Effector memory CD8-positive, alpha-beta T cell (primary cell): ENCODE results near the gene SPATA20.
A peak's percentile ranks its signal among the peaks of the same experiment; 100 is the strongest.

Experiments
- ATAC-seq: fragments of 150-1000 bp; cut with Tn5 transposase; replicated peaks from 2 replicates; pipeline ENCODE4 v1.10.0; 2021; ENCODE audit warnings: mild to moderate bottlenecking, moderate library complexity
- DNase-seq, 3 experiments: peaks; one replicate each; pipeline ENCODE4 v3.0.0; 2021
- H3K27ac Mint-ChIP-seq, 2 donors: one replicate each; pipeline ENCODE4 v1.8.0; 2022; ENCODE audit warnings: mild to moderate bottlenecking in 2 of 2, mixed read lengths in 2 of 2, moderate library complexity in 2 of 2
- H3K27me3 Mint-ChIP-seq, 2 donors: one replicate each; pipeline ENCODE4 v1.8.0; 2022; ENCODE audit warnings: mixed read lengths in 2 of 2
- H3K36me3 Mint-ChIP-seq: one replicate; pipeline ENCODE4 v1.8.0; 2022; ENCODE audit warnings: mild to moderate bottlenecking, moderate library complexity, mixed read lengths; ENCODE audit not compliant: insufficient read depth
- H3K4me1 Mint-ChIP-seq, 2 donors: one replicate each; pipeline ENCODE4 v1.8.0; 2022; ENCODE audit warnings: low read depth in 2 of 2, mixed read lengths in 2 of 2
- H3K4me3 Mint-ChIP-seq, 2 donors: one replicate each; pipeline ENCODE4 v1.8.0; 2022; ENCODE audit warnings: mild to moderate bottlenecking in 2 of 2, mixed read lengths in 2 of 2, moderate library complexity in 2 of 2
- H3K9me3 Mint-ChIP-seq, 2 donors: one replicate each; pipeline ENCODE4 v1.8.0; 2022; ENCODE audit warnings: mixed read lengths in 2 of 2
- total RNA-seq, 9 experiments: gene quantifications; one replicate each; lab custom pipeline; 2026; lab: John Stamatoyannopoulos, UW

Gene SPATA20
- 4.5 to 39.7 (median 17.0) reads per million in 9 experiments for total RNA-seq

DNA sequence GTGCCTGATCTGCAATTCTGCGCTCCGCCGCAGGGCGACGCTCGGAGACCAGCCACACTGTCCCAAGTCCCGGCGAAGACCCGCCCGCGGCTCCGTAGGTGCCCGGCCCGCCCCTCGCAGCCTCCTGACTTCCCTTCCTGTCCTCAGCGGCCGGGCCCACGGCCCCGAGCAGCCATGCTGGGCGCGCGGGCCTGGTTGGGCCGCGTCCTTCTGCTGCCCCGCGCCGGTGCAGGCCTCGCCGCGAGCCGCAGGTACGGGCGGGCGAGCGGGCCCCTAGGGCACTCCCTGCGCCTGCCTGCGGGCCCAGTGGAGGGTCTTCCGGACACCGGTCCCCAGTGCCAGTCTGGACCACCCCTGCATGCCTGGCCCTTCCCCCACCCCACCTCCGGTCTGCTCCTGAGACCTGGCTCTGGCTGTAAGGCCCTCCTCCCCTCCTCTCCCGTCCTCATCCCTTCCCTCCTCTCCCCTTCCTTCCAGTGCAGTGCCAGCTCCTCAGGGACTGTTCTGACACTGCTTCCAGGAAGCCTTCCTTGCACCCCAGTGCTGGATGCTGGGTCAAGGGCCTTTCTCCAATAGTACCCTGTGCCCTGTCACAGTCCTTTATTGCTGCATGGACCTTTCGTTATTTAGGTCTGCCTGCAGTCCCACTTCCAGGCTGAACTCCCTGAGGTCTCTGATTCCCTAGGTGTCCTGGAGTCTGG lies at the start of gene SPATA20:
Gene SPATA20 (plus strand): TSS at position 140 of the 701 bp plus-strand sequence. CDS start 35 bp downstream, at position 175.
- Mint-ChIP-seq H3K27me3 (peaks cover 7 to 15% of the 10 kb centered on the region in 2 donors), H3K4me3 (peak within 1 kb of the TSS; percentile 77 to 78), H3K4me1 (peaks cover 13 to 16% of the 10 kb centered on the region in 2 donors), H3K9me3 (no peaks in the 10 kb centered on the region), H3K27ac (peak within 1 kb of the TSS; percentile 46 to 88), H3K36me3 (peaks cover 7% of the 10 kb centered on the region)
- DNase-seq = peak; percentile 82 to 87 (median 84)
- ATAC-seq = peak; percentile 84

DNA sequence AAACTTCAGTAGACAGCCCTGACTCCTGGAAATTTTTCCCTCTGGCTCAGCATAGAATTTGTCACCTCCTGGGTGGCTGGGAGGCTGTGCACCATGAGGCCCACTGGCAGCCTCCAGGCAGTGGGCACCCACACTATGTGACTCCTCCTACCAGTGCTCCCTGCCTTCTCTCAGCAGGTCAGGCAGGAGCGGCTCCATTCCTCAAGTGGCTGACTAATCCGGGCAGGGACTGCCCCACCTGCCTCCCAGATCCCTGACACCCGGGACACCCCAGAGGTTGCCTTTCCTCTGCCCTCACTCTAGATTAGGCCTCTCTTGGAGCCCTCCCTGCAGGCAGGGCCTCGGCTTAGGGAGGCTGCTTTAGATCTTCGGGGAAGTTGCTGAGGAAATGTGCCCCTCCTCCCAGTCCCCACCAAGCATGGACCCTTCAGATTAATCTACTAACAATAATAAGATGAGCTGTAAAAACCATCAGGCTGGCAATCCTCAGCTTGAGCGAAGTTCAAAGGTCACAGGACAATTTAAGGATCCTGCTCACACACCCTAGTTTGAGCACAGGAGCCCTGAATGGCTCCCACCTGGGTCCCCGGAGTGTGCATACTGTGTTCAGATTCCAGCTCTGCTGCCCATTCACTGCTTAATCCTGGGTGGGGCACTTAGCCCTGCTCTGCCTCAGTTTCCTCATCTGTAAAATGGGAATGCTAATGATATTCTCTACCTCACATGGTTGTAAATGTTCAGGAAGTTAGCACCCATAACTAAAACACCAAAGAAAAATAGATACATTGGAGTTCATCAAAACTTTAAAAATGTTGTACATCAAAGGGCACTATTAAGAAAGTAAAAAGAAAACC lies 48.7 kb upstream of the SPATA20 start:
- Mint-ChIP-seq H3K9me3 (no peaks in the 10 kb centered on the region), H3K27me3 (peaks cover 0 to 5% of the 10 kb centered on the region in 2 donors), H3K4me3 (no peak overlapping the region), H3K4me1 (no peaks in the 10 kb centered on the region), H3K27ac (no peak overlapping the region), H3K36me3 (peaks cover 3% of the 10 kb centered on the region)
- DNase-seq (no peak), ATAC-seq (no peak)

DNA sequence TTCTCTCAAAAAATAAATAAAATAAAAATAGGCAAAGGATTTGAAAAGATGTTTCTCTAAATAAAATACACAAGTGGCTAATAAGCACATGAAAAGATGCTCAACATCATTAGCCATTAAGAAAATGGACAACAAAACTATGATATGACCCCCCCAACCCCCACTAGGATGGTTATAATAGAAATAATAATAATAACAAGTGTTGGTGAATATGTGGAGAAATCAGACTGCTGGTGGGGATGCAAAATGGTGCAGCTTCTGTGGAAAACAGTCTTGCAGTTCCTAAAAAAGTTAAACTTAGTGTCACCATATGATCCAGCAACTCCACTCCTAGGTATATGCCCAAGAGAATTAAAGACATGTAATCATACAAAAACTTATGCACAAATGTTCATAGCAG lies 47.7 kb upstream of the SPATA20 start:
- no peak for ATAC-seq
- no peaks in the 10 kb centered on the region for H3K9me3 Mint-ChIP-seq
- DNase-seq = no peak

DNA sequence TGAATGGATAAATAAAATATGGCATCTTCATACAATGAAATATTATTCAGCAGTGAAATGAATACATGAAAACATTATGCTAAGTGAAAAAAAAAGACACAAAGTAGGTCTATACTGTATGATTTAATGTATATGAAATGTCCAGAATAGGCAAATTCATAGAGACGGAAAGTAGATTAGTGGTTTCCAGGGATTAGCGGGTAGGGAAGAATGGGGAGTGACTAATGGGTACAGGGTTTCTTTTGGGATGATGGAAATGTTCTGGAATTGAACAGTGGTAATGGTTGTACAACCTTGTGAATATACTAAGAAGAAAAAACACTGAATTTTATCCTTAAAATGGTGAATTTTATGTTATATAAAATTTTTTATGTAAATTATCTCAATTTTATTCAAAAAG lies 47.3 kb upstream of the SPATA20 start:
- Mint-ChIP-seq H3K27ac (no peak overlapping the region), H3K4me1 (peaks cover 0 to 4% of the 10 kb centered on the region in 2 donors), H3K27me3 (peaks cover 0 to 5% of the 10 kb centered on the region in 2 donors), H3K4me3 (no peak overlapping the region), H3K36me3 (peaks cover 3% of the 10 kb centered on the region), H3K9me3 (no peaks in the 10 kb centered on the region)
- no peak for DNase-seq
- ATAC-seq = no peak

More for the DNA sequence above, 47.7 kb upstream of the SPATA20 start:
- Mint-ChIP-seq H3K4me1 (peaks cover 0 to 4% of the 10 kb centered on the region in 2 donors), H3K27ac (no peak overlapping the region), H3K36me3 (peaks cover 3% of the 10 kb centered on the region), H3K4me3 (no peak overlapping the region), H3K27me3 (peaks cover 0 to 5% of the 10 kb centered on the region in 2 donors)

DNA sequence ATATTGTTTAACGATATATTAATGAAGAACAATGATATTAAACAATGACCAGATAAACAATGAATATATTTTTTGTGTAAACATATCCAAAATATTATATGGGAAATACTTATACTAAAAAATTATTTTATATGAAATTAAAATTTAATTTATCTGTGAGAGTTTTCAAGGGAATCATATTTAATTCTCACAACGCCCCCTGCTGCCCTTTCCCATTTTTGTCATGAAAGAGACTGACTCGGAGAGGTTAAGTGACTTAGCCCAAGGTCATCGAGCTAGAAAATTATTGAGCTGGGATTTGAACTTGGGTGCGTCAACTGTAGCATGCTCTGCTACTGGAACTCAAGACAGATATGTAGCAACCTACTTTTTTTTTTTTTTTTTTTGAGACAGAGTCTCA lies 45.9 kb upstream of the SPATA20 start:
- no peak overlapping the region for H3K27ac Mint-ChIP-seq
- peaks cover 3% of the 10 kb centered on the region for H3K36me3 Mint-ChIP-seq
- DNase-seq (peak in 1 of 3 experiments; percentile 19), ATAC-seq (no peak)
- no peak overlapping the region for H3K4me3 Mint-ChIP-seq
- no peaks in the 10 kb centered on the region for H3K9me3 Mint-ChIP-seq
- H3K4me1 Mint-ChIP-seq = peaks cover 0 to 6% of the 10 kb centered on the region in 2 donors
- peaks cover 0 to 5% of the 10 kb centered on the region in 2 donors for H3K27me3 Mint-ChIP-seq

DNA sequence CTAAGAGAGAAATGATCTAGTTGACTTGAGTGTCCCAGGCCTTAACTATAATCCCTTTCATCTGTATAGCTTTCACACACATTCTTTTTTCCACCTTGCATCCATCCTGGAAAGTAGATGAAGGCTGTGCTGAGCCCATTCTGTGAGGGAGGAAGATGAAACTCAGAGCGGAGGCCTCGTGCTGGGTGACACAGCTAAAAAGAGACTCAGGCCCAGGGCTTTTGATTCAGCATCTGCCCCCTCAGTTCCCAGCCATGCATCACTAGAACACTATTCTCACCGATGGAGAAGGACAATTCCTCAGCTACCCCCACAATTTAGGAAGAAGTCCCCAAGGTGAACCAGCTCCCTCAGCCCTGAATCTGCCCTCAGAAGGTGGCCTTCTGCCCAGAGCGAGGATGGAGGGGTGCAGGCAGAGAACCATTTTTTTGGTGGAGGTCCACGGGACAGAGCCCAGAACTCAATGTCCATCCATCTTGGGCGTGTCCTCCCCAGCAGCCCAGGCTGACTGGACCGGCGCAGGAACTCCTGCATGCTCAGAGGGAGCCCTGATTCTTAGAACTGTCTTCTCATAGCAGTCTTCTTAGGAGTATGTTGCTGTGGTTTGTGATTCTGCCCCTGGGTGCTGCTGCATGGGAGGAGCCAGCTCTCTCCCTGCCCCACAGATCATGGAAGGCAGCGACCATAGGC lies 44.5 kb upstream of the SPATA20 start:
- H3K27me3 Mint-ChIP-seq = no peaks in the 10 kb centered on the region
- no peak overlapping the region for H3K4me3 Mint-ChIP-seq
- H3K4me1 Mint-ChIP-seq = peaks cover 0 to 6% of the 10 kb centered on the region in 2 donors
- DNase-seq = no peak
- ATAC-seq = no peak
- H3K9me3 Mint-ChIP-seq = no peaks in the 10 kb centered on the region
- peaks cover under 1% of the 10 kb centered on the region for H3K36me3 Mint-ChIP-seq
- no peak overlapping the region for H3K27ac Mint-ChIP-seq

DNA sequence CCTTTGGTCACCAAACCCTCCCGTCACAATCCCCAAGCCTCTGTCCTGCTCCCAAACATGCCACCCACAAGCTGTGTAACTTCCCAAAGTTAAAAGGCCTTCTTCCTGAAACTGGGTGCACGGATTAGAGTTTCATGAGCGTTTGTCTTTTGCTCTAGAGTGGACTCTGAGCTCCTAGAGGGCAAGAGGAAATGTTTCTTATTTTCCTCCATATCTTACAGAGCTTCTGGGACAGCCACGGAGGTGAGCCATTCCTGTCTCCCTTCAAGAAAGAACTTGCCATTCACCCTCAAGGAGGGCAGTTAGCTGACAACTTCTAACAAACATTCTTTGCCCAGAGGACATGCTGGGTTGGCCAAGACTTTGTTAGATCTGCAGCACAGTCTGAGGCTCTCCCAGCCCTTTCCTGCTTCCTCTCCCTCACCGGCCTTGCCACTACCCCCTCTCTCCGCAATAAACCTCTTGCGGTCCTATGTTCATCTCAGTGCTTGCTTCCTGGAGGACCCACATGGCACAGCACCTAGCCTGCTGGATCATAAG lies 41.3 kb upstream of the SPATA20 start:
- H3K4me3 Mint-ChIP-seq = no peak overlapping the region
- H3K9me3 Mint-ChIP-seq = no peaks in the 10 kb centered on the region
- H3K4me1 Mint-ChIP-seq = peaks cover 11 to 19% of the 10 kb centered on the region in 2 donors
- H3K36me3 Mint-ChIP-seq = peaks cover 3% of the 10 kb centered on the region
- no peaks in the 10 kb centered on the region for H3K27me3 Mint-ChIP-seq
- peak overlapping the region; percentile 1 to 77 for H3K27ac Mint-ChIP-seq
- no peak for ATAC-seq
- DNase-seq = no peak

DNA sequence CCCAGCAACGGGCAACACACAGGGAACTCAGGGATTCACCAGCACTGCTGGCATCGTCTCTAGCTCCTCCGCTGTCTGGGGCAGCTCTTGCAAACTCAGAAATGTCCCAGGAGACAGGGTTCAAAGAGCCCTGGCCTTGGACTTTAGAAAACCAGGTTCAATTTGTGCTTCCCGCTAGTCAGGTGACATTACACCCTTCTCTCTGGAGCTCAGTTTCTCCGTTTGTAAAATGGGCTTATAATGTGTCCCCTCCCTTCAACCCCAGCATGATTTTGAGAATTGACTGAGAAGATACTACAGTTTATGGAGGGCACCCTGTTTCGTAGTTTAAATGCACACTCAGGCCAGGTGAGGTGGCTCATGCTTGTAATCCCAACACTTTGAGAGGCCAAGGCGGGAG lies 40.7 kb upstream of the SPATA20 start:
- peak overlapping the region; percentile 1 to 77 for H3K27ac Mint-ChIP-seq

DNA sequence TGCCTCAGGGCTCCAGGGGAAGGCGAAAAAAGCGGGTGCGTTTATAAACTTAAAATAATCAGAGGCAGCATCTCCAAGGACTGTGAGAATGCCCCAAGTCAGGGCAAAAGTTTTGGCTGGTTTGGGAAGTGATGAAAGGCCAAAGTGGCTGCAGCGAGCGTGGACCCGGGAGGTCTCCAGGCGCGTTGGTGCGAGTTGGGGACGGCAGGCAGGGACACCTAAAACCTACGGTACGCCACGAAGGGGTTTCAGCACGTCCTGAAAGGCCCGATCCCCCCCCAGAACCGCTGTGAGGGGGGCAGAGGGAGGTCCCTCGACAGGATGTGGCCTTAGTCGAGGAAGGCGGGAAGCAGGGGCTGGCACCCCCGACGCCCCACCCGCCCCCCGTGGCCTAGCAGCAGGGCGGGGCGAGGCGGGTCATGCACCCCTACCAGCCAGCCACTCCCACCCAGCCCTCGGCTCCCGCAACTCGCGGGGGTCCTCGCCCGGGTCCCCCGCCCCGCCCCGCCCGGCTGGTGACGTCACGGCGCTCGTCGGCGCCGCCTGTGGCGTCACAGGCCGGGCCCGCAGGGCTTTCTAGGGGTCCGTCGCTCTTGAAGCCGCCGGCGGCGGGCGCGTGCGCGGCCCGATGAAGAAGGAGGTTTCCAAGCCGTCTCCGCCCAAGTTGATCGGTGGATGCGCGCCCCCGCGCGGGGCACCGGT lies 39.0 kb upstream of the SPATA20 start, which contains the start of gene MYCBPAP:
Gene MYCBPAP (plus strand): TSS at position 569 of the 702 bp plus-strand sequence. CDS start 236 bp downstream, outside the sequence.
- ATAC-seq (peak; percentile 83), DNase-seq (peak; percentile 75 to 81 (median 79))
- Mint-ChIP-seq H3K4me3 (peak within 1 kb of the TSS; percentile 92 to 96), H3K36me3 (peaks cover 3% of the 10 kb centered on the region), H3K4me1 (peaks cover 20 to 27% of the 10 kb centered on the region in 2 donors), H3K27me3 (peaks cover 0 to 6% of the 10 kb centered on the region in 2 donors), H3K9me3 (no peaks in the 10 kb centered on the region), H3K27ac (peak within 1 kb of the TSS; percentile 83 to 97)

More for the DNA sequence above, 40.7 kb upstream of the SPATA20 start:
- Mint-ChIP-seq H3K36me3 (peaks cover 3% of the 10 kb centered on the region), H3K27me3 (no peaks in the 10 kb centered on the region), H3K4me1 (peaks cover 14 to 21% of the 10 kb centered on the region in 2 donors), H3K9me3 (no peaks in the 10 kb centered on the region), H3K4me3 (peak overlapping the region in 1 of 2 donors; percentile 21)
- DNase-seq (no peak), ATAC-seq (no peak)

DNA sequence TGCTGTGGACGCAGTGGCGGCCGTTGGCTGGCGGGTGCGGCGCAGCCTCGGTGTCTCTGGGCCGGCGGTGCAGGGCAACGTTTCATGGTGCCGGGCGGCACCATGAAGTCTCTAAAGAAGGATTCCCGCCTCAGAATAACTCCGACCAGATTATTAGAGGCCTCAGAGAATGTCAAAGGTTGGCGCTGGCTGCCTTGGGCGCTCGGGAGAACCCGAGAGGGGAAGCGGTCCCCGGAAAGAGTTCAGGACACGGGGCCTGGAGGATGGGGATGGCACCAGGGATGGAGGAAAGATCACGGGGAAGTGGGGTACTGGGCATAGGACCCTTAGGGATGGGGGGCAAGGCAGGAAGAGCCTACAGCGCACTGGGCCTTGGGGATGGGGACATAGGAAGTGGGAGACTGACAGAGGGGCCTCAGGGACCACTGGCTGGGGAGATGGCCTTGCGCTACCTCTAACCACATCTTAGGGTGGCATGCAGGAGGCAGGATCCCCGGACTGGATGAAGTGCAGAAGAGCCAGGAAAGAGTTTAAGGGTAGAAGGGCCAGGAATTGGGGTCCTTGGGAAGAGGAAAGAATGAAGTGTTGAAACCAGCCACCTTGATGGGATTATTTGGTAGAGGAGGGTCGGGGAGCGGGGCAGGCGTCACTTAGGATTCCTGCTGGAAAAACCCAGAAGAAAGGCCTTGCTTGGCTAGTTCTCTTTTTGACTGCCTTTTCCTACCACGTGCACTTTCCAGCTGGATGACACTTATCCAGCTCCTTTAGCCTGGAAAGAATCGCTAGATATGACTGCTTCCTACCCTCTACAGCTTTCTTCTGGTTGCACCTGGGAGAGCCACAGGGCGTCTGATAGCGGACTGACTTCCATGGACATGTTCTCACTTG lies 38.2 kb upstream of the SPATA20 start:
- Mint-ChIP-seq H3K27me3 (peaks cover 0 to 6% of the 10 kb centered on the region in 2 donors), H3K36me3 (peaks cover 3% of the 10 kb centered on the region), H3K9me3 (no peaks in the 10 kb centered on the region), H3K4me1 (peaks cover 20 to 23% of the 10 kb centered on the region in 2 donors), H3K27ac (peak overlapping the region; percentile 75 to 97), H3K4me3 (peak overlapping the region; percentile 92 to 96)
- ATAC-seq = no peak
- DNase-seq = no peak

DNA sequence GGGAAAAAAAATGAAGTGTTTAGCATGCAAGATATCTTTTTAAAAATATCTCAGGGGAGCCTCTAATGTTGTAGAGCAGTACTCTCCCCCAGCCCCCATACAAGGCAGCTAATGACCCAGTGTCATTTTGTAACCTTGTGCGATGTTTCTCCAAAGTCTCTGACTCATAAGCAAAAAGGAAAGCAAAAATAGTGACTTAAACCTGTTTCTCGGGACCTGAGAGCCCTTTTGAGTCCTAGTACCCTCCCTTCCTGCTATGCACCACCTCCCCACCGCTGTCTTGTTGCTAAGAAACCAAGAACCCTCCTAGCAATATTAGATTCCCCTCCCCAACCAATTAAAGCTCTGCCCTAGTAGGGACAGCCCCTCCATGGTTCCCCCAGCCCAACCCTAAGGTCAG lies 35.9 kb upstream of the SPATA20 start:
- Mint-ChIP-seq H3K27ac (peak overlapping the region; percentile 62 to 73), H3K27me3 (peaks cover 0 to 6% of the 10 kb centered on the region in 2 donors), H3K36me3 (peaks cover 3% of the 10 kb centered on the region), H3K4me1 (peaks cover 20% of the 10 kb centered on the region in 2 donors), H3K4me3 (peak overlapping the region; percentile 19 to 40), H3K9me3 (no peaks in the 10 kb centered on the region)
- ATAC-seq (peak; percentile 37), DNase-seq (peak in 2 of 3 experiments; percentile 19 to 37)
